H1 (cell line): Measurements from ENCODE around the gene ARMC9. TPM values are rescaled to one million over a fixed set of nuclear protein-coding genes. Genes with fewer than 3 reads are reported as not detected.

Experiments used
- ATF3 ChIP-seq: IDR thresholded peaks from 2 replicates; pipeline ENCODE4 v1.6.1; 2011; ENCODE audit warnings: low read depth, mild to moderate bottlenecking, low read length; ENCODE audit not compliant: insufficient read depth
- BCL11A ChIP-seq, 2 experiments: IDR thresholded peaks; one replicate each; pipeline ENCODE4 v1.6.1; 2011; ENCODE audit warnings: low read depth in 2 of 2, low read length in 2 of 2, mild to moderate bottlenecking in 2 of 2
- CBX8 ChIP-seq: fragments of 300-800, 300-1000 bp; sonication (generic); IDR thresholded peaks from 2 replicates; pipeline ENCODE4 v1.7.1; 2016; ENCODE audit warnings: low read depth, low read length, borderline replicate concordance
- CEBPB ChIP-seq: IDR thresholded peaks from 2 replicates; pipeline ENCODE4 v1.6.1; 2012; ENCODE audit warnings: low read depth, low read length
- KDM4A ChIP-seq: IDR thresholded peaks from one replicate; pipeline ENCODE4 v1.7.1; 2012; ENCODE audit warnings: low read depth, mild to moderate bottlenecking, moderate library complexity, low read length, inconsistent platforms; ENCODE audit not compliant: severe bottlenecking
- KDM5A ChIP-seq: fragments of 200-600 bp; IDR thresholded peaks from 2 replicates; pipeline ENCODE4 v1.7.1; 2012; ENCODE audit warnings: mild to moderate bottlenecking, low read length, inconsistent platforms, mixed read lengths
- POLR2A ChIP-seq, 2 experiments: IDR thresholded peaks; 1 replicate in 1 of 2; 2 replicates in 1 of 2; pipeline ENCODE4 v1.6.1; 2011; ENCODE audit warnings: low read depth in 2 of 2, low read length in 2 of 2, mild to moderate bottlenecking in 2 of 2; ENCODE audit errors: control extremely low read depth in 1 of 2
- SIX5 ChIP-seq: IDR thresholded peaks from 2 replicates; pipeline ENCODE4 v1.6.1; 2011; ENCODE audit warnings: mild to moderate bottlenecking, low read depth, low read length
- SP4 ChIP-seq: IDR thresholded peaks from 2 replicates; pipeline ENCODE4 v1.6.1; 2012; ENCODE audit warnings: low read length, inconsistent platforms
- polyA plus RNA-seq, 7 experiments: library from polyadenylated mRNA; depleted of rRNA in 3 of 7; stranded (reverse) in 5 of 7; unstranded in 2 of 7; fragments of >200 nt in 5 of 7; fragments of 200-250 nt in 2 of 7; gene quantifications; 1 replicate in 5 of 7; 2 replicates in 1 of 7; 4 replicates in 1 of 7; pipeline versions ENCODE4 v1.2.1 to v1.2.3, GENCODE V29; 2011 to 2013; ENCODE audit warnings: missing spikeins in 2 of 7, mixed read lengths in 2 of 7
- total RNA-seq: library from RNA; stranded (reverse); fragmentation: NEBNext Ultra II Directional; extraction: Animal tissue kit (Norgen Biotek cat#: 25700); gene quantifications from 2 replicates; pipeline ENCODE4 v1.2.1, GENCODE V29; 2021

Gene ARMC9
- total and polyA plus RNA-seq, 2 of the 8 experiments (the other 6 are each of a cell fraction or from before 2014, with no cell fraction given) = 23.2 to 36.1 TPM

GRCh38 chr2:231270221-231271114 lies 72.0 kb downstream of the ARMC9 start (continued):
- TF ChIP-seq KDM4A (no peak), KDM5A (no peak), SIX5 (no peak), CBX8 (no peak), CEBPB (no peak), BCL11A (IDR thresholded peaks at IDR 0.05; ENCODE audit: low read depth in 2 of 2, low read length in 2 of 2) (no peak), ATF3 (no peak), POLR2A (IDR thresholded peaks at IDR 0.05; ENCODE audit: control extremely low read depth in 1 of 2, low read depth in 2 of 2, low read length in 2 of 2) (no peak), SP4 (no peak)
